ENCODE results near the gene GLI3.

GLI3 gene

GRCh38 chr7:42137431-42137830 lies 99.6 kb downstream of the GLI3 start:
- no peak for DNase-seq

GRCh38 chr7:42135728-42136127 lies 101.3 kb downstream of the GLI3 start:
- DNase-seq = no peak

- no peak for DNase-seq
Measured at GRCh38 chr7:42134276-42134876, 102.6 kb downstream of the GLI3 start.

GRCh38 chr7:42133321-42133720 lies 103.7 kb downstream of the GLI3 start:
- no peak for DNase-seq

GRCh38 chr7:42128703-42129102 lies 108.3 kb downstream of the GLI3 start:
- DNase-seq = no peak

GRCh38 chr7:42127232-42127622 lies 109.8 kb downstream of the GLI3 start:
- DNase-seq = no peak

- no peak for DNase-seq
Measured at GRCh38 chr7:42126475-42127231, 110.4 kb downstream of the GLI3 start.

- DNase-seq = no peak
Measured at GRCh38 chr7:42125321-42125720, 111.7 kb downstream of the GLI3 start.

GRCh38 chr7:42123716-42124115 lies 113.3 kb downstream of the GLI3 start:
- DNase-seq = no peak

GRCh38 chr7:42120191-42120590 lies 116.8 kb downstream of the GLI3 start:
- DNase-seq = no peak

GRCh38 chr7:42117201-42117600 lies 119.8 kb downstream of the GLI3 start:
- DNase-seq = no peak

GRCh38 chr7:42115795-42116194 lies 121.2 kb downstream of the GLI3 start:
- no peak for DNase-seq

- DNase-seq = no peak
Measured at GRCh38 chr7:42110333-42110732, 126.7 kb downstream of the GLI3 start.

- DNase-seq = no peak
Measured at GRCh38 chr7:42108803-42109528, 128.0 kb downstream of the GLI3 start.

GRCh38 chr7:42107484-42108240 lies 129.3 kb downstream of the GLI3 start:
- DNase-seq = no peak

- no peak for DNase-seq
Measured at GRCh38 chr7:42106562-42106961, 130.4 kb downstream of the GLI3 start.

- no peak for DNase-seq
Measured at GRCh38 chr7:42105554-42106358, 131.3 kb downstream of the GLI3 start.

- no peak for DNase-seq
Measured at GRCh38 chr7:42104694-42105093, 132.3 kb downstream of the GLI3 start.

- DNase-seq = no peak
Measured at GRCh38 chr7:42104231-42104630, 132.8 kb downstream of the GLI3 start.

- DNase-seq = no peak
Measured at GRCh38 chr7:42103456-42103855, 133.6 kb downstream of the GLI3 start.

- DNase-seq = no peak
Measured at GRCh38 chr7:42103020-42103419, 134.0 kb downstream of the GLI3 start.

- no peak for DNase-seq
Measured at GRCh38 chr7:42102301-42102700, 134.7 kb downstream of the GLI3 start.

- DNase-seq = no peak
Measured at GRCh38 chr7:42100156-42100508, 136.9 kb downstream of the GLI3 start.
